GM13976 (cell line): ENCODE data around the gene MR1.

Experiments
- DNase-seq: peaks from one replicate; pipeline ENCODE4 v3.0.0; 2012; ENCODE audit warnings: low spot score
- CTCF ChIP-seq: IDR thresholded peaks from 2 replicates; pipeline ENCODE4 v1.5.1; 2012; ENCODE audit warnings: borderline replicate concordance, mild to moderate bottlenecking; ENCODE audit not compliant: insufficient read depth; ENCODE audit errors: extremely low read depth, missing control alignments, control extremely low read depth
- in situ Hi-C: fragments of 300-500 bp; cut with MboI; formaldehyde crosslinking; loops from one replicate; pipeline ENCODE4 v1.12.0; 2022; ENCODE audit warnings: low sequenced_read_pairs, mixed read lengths, inconsistent platforms; ENCODE audit not compliant: unreplicated experiment

Gene MR1

DNA sequence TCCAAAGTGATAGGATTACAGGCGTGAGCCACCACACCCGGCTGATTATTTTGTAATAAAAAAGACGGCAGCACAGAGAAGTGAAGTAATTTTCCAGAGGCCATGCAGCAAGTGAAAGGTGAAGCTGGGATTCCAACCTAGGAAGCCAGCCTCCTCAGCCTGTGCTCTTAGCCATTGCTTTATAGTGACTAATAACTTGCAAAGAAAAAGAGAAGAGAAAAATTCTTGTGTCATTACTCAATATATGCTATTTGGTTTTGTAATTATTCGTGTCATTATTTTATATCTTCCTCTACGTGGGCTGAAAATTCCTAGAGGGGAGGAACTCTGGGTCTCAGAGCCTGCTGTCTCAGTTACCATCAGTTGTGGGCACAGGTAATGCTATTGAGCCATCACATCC, 53.1 kb downstream of the MR1 start:
- in situ Hi-C loops, result no loop called here
- no peak for DNase-seq
- TF ChIP-seq CTCF, result no peak

DNA sequence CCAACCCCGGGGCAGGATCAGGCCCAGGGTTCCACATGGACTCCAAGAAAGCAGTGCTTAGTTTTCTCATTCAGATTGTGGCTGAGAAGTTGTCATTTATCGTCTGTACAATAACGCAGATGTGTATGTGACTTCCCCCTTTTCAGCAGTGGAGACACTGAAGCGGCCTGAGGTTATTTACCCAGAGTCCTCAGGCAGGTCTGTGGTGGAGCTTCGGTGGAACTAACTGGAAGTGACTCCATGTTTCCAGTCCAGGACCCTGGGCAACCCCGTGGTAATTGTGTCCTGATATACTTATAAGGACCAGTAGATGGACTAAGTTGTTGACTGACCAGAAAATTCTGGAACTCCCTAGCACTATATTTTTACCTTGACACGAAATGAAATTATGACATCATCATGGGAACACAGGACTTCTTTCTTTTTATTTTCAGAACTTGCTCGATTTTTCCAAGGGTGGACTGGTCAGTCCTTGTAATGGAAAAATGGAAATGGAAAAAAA, 53.7 kb downstream of the MR1 start:
- peak; percentile 53 for DNase-seq
- no peak for TF ChIP-seq CTCF
- in situ Hi-C loops, result no loop called here

DNA sequence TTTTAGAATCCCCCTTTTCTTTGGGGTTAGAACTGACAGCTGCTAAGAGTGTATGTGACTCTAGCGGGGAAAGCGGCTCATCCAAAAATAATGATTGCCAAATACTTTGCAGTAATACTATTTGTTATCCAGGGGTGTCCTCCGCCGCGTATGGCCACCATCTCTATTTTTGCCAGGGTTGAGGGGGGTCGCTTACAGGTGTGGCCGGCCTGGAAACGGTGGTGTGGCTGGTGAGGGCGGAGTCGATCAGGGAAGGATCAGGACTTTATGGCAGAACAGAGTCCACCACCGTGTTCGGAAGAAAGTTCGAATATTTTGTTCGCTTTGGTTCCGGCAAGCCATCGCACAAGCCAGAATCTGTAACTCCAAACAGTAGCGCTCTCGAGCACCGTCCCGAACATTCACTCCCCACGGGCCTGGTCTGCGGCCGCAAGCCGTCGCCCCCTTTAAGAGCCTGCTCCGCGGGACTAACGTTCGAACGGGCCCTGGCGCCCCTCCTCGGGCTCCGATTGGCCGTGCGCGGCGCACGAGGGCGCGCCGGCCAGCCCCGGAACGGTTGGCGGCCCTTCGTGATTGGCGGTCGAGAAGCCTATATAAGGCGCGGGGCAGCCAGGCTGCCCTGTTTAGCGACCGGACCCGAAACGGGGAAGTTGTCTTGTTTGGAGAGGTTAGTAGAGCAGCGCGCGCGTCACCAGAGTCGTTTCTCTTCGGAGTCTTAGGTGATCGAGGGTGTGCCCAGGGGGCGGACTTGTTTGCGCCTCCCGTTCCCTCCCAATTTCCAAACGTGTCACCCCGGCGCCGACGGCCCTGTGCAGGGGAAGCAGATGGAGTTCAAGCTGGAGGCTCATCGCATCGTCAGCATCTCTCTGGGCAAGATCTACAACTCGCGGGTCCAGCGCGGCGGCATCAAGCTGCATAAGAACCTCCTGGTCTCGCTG, 54.6 kb downstream of the MR1 start, which contains the start of gene IER5:
Gene IER5 (plus strand): TSS at position 622 of the 938 bp plus-strand sequence. CDS start 203 bp downstream, at position 825.
- in situ Hi-C loops, result no loop called here
- no peak for TF ChIP-seq CTCF
- DNase-seq, result peak; percentile 94

DNA sequence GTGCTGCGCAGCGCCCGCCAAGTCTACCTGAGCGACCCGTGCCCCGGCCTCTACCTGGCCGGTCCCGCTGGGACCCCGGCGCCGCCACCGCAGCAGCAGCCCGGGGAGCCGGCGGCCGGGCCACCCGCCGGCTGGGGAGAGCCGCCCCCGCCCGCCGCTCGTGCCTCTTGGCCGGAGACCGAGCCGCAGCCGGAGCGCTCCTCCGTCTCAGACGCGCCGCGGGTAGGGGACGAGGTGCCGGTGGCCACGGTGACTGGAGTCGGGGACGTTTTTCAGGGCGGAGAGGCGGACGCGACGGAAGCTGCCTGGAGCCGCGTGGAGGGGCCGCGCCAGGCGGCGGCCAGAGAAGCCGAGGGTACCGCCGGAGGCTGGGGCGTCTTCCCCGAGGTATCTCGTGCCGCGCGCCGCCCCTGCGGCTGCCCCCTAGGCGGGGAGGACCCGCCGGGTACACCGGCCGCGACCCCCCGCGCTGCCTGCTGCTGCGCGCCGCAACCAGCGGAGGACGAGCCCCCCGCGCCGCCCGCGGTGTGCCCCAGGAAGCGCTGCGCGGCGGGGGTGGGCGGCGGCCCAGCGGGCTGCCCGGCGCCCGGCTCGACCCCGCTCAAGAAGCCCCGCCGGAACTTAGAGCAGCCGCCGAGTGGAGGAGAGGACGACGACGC, 55.4 kb downstream of the MR1 start:
- DNase-seq, result no peak
- in situ Hi-C loops, result no loop called here
- TF ChIP-seq CTCF, result no peak

DNA sequence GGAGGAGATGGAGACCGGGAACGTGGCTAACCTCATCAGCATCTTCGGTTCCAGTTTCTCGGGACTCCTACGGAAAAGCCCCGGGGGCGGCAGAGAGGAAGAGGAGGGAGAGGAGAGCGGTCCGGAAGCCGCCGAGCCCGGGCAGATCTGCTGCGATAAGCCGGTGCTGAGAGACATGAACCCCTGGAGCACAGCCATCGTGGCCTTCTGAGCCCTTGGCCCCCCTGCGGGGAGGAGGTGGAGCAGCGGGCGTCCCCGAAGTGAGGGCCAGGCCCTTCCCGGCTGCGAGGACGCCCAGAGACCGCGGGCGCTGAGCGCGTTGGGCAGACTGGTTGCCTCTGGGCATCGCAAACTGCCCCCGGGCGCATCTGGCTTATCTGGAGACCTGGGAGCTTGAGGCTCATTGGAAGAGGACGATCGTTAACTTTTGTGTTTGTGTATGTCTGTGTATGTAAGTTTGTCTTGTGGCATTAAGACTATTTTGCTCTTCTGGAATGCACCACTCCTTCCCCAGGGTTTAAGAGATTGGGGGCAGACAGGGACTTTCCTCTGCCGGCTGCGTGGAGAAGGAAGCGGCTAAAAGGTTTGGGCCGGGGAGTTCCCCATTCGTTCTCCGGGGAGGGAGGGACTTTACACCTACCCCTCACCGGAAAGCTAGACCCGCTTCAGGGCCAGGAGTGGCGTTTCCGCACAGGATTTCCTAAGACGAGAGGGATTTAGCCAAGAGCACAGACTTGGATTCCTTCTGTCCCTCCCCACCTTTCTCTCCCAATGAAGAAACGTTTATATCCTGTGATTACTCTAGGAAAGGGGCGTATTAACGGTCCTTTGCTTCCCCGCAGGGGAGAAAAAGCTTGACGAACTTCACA, 56.1 kb downstream of the MR1 start:
- TF ChIP-seq CTCF, result no peak
- DNase-seq, result peak; percentile 68
- in situ Hi-C loops, result loop anchor here (5.0 kb wide), 1 partner anchor 47 kb away; no protein-coding TSS in a partner anchor
